GM12892 (cell line): ENCODE measurements around the gene PEX11G.

ENCODE experiments used
- POLR2A ChIP-seq: IDR thresholded peaks from 2 replicates; pipeline ENCODE4 v1.6.1; 2011; ENCODE audit warnings: low read depth, low read length, control low read depth
- POLR2AphosphoS5 ChIP-seq: IDR thresholded peaks from 2 replicates; pipeline ENCODE4 v1.6.1; 2011; ENCODE audit warnings: low read depth, low read length, control low read depth
- TAF1 ChIP-seq: IDR thresholded peaks from 2 replicates; pipeline ENCODE4 v1.6.1; 2011; ENCODE audit warnings: low read depth, mild to moderate bottlenecking, control low read depth, low read length, borderline replicate concordance

- TF ChIP-seq TAF1, result no peak
- no peak for TF ChIP-seq POLR2AphosphoS5
- no peak for TF ChIP-seq POLR2A
Observed at GRCh38 chr19:7456964-7457541, 31.8 kb downstream of the PEX11G start.
